ENCODE results near the gene ZC3H12D. TPM values are rescaled to one million over a fixed set of nuclear protein-coding genes. Genes with fewer than 3 reads are reported as not detected.

ZC3H12D gene
- total and polyA plus RNA-seq, 2 of the 13 experiments (the other 11 are each of a cell fraction or from before 2014, with no cell fraction given), result 1.2 to 2.7 TPM

- TF ChIP-seq ZNF614 (CRISPR knock-in tag; IDR thresholded peaks at IDR 0.05; ENCODE audit: borderline replicate concordance) (0 out of 2 replicates have a peak, but pooled peaks have one; percentile 33), BRCA1 (CRISPR knock-in tag; IDR thresholded peaks at IDR 0.05) (no peak), ZNF672 (CRISPR knock-in tag; IDR thresholded peaks at IDR 0.05) (no peak), JARID2 (CRISPR knock-in tag; IDR thresholded peaks at IDR 0.05; ENCODE audit: insufficient replicate concordance) (peak; percentile 89), MEF2D (CRISPR knock-in tag; IDR thresholded peaks at IDR 0.05) (peak; percentile 80), MXD3 (CRISPR knock-in tag; IDR thresholded peaks at IDR 0.05) (0 out of 2 replicates have a peak, but pooled peaks have one; percentile 52), ZNF816 (CRISPR knock-in tag; IDR thresholded peaks at IDR 0.05; ENCODE audit: borderline replicate concordance) (0 out of 2 replicates have a peak, but pooled peaks have one; percentile 40), HNRNPL (IDR thresholded peaks at IDR 0.05; ENCODE audit: low read depth, low read length) (no peak), ZNF772 (CRISPR knock-in tag; IDR thresholded peaks at IDR 0.05) (no peak), THAP11 (CRISPR knock-in tag; IDR thresholded peaks at IDR 0.05) (0 out of 2 replicates have a peak, but pooled peaks have one; percentile 48), PAF1 (CRISPR knock-in tag; IDR thresholded peaks at IDR 0.05) (no peak), SOX5 (CRISPR knock-in tag; IDR thresholded peaks at IDR 0.05; ENCODE audit: borderline replicate concordance) (no peak; the same call in 1 of the 2 replicates), RCOR2 (CRISPR knock-in tag; IDR thresholded peaks at IDR 0.05) (no peak), HDAC2 (CRISPR knock-in tag; IDR thresholded peaks at IDR 0.05) (peak; percentile 43; the same call in 1 of the 2 replicates), EED (CRISPR knock-in tag; IDR thresholded peaks at IDR 0.05) (no peak), SMC3 (IDR thresholded peaks at IDR 0.05; ENCODE audit: low read length) (peak; percentile 97), ZGPAT (CRISPR knock-in tag; IDR thresholded peaks at IDR 0.05) (peak; percentile 70), ZNF691 (CRISPR knock-in tag; IDR thresholded peaks at IDR 0.05; ENCODE audit: borderline replicate concordance, low read depth) (peak; percentile 34; the same call in 1 of the 2 replicates), ZMYM4 (CRISPR knock-in tag; IDR thresholded peaks at IDR 0.05) (peak; percentile 76)
- TF ChIP-seq, protein P1, sequence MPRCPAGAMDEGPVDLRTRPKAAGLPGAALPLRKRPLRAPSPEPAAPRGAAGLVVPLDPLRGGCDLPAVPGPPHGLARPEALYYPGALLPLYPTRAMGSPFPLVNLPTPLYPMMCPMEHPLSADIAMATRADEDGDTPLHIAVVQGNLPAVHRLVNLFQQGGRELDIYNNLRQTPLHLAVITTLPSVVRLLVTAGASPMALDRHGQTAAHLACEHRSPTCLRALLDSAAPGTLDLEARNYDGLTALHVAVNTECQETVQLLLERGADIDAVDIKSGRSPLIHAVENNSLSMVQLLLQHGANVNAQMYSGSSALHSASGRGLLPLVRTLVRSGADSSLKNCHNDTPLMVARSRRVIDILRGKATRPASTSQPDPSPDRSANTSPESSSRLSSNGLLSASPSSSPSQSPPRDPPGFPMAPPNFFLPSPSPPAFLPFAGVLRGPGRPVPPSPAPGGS (CRISPR knock-in tag; IDR thresholded peaks at IDR 0.05), result no peak
- TF ChIP-seq, protein P2, sequence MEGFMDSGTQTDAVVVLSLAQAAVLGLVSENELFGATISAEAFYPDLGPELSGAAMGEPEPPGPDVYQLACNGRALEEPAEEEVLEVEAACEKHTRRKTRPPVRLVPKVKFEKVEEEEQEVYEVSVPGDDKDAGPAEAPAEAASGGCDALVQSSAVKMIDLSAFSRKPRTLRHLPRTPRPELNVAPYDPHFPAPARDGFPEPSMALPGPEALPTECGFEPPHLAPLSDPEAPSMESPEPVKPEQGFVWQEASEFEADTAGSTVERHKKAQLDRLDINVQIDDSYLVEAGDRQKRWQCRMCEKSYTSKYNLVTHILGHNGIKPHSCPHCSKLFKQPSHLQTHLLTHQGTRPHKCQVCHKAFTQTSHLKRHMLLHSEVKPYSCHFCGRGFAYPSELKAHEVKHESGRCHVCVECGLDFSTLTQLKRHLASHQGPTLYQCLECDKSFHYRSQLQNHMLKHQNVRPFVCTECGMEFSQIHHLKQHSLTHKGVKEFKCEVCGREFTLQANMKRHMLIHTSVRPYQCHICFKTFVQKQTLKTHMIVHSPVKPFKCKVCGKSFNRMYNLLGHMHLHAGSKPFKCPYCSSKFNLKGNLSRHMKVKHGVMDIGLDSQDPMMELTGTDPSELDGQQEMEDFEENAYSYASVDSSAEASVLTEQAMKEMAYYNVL (CRISPR knock-in tag; IDR thresholded peaks at IDR 0.05; ENCODE audit: borderline replicate concordance), result peak; percentile 26; the same call in 1 of the 2 replicates
These were observed 52.7 kb downstream of the ZC3H12D start (continued) for GRCh38 chr6:149431905-149432775.

Data from HepG2 (cell line).